T-helper 2 cell treated with Interferon-gamma antibody and Interleukin-4, amounts not matched to agents 100 ng/mL and 5 ng/mL, for 36 hours (primary cell): Measurements from ENCODE around the gene OTUB1. TPM values are rescaled to one million over a fixed set of nuclear protein-coding genes. Genes with fewer than 3 reads are reported as not detected.
"Not testable (repeated sequence)": the region's sequence is repeated elsewhere in the genome, so short reads cannot be mapped to it uniquely, and the experiment has no call there.

Source experiments
- intact Hi-C: fragments of 100-400 bp; cut with micrococcal nuclease; formaldehyde crosslinking; loops from one replicate; pipeline ENCODE4 v1.15.1; 2023
- total RNA-seq: library from RNA; stranded (reverse); gene quantifications from 2 replicates; pipeline ENCODE4 v1.2.3, GENCODE V29; 2022

OTUB1 gene
- total RNA-seq: 98.0 and 99.0 TPM in 2 replicates

GRCh38 chr11:63986156-63986931, at the start of gene OTUB1:
OTUB1 (plus strand) TSS chr11:63986438; CDS start chr11:63986457, 19 bp downstream.
- intact Hi-C loops: loop anchor here (1.0 to 5.0 kb wide), 3 partner anchors 12 to 149 kb away; partner anchors contain the start of genes COX8A and MARK2

GRCh38 chr11:63937713-63938478, 48.3 kb upstream of the OTUB1 start:
- intact Hi-C loops: loop anchor here (1.0 to 2.0 kb wide), 4 partner anchors 21 to 100 kb away; partner anchors contain the start of genes COX8A, OTUB1 and RCOR2

GRCh38 chr11:63938479-63939396, 47.5 kb upstream of the OTUB1 start, which contains the start of gene NAA40:
NAA40 (plus strand) TSS chr11:63939002; CDS start chr11:63939097, 95 bp downstream.
- intact Hi-C loops: loop anchor here (1.0 to 2.0 kb wide), 4 partner anchors 22 to 100 kb away; partner anchors contain the start of genes COX8A, OTUB1 and RCOR2

GRCh38 chr11:63939397-63939891, 46.8 kb upstream of the OTUB1 start:
- intact Hi-C loops: loop anchor here (2.0 kb wide), 1 partner anchor 23 kb away; the partner anchor contains the start of gene RCOR2

- intact Hi-C loops: no loop called here
These were observed 45.5 kb upstream of the OTUB1 start for GRCh38 chr11:63940786-63941185.

GRCh38 chr11:63941901-63942300, 44.3 kb upstream of the OTUB1 start:
- intact Hi-C loops: no loop called here

- intact Hi-C loops: no loop called here
These were observed 43.4 kb upstream of the OTUB1 start for GRCh38 chr11:63942803-63943202.

GRCh38 chr11:63944987-63945386, 41.3 kb upstream of the OTUB1 start:
- intact Hi-C loops: loop anchor here (1.0 to 5.0 kb wide), 2 partner anchors 108 to 178 kb away; partner anchors contain the start of gene ZFTA

- intact Hi-C loops: loop anchor here (1.0 to 5.0 kb wide), 2 partner anchors 108 to 178 kb away; partner anchors contain the start of gene ZFTA
These were observed 40.6 kb upstream of the OTUB1 start for GRCh38 chr11:63945477-63946163.

- intact Hi-C loops: no loop called here
These were observed 34.3 kb upstream of the OTUB1 start for GRCh38 chr11:63951779-63952536.

GRCh38 chr11:63952570-63952969, 33.7 kb upstream of the OTUB1 start:
- intact Hi-C loops: no loop called here

GRCh38 chr11:63958008-63958407, 28.2 kb upstream of the OTUB1 start:
- intact Hi-C loops: no loop called here

GRCh38 chr11:63961608-63962412, 24.4 kb upstream of the OTUB1 start:
- intact Hi-C loops: no loop called here

GRCh38 chr11:63963895-63964294, 22.3 kb upstream of the OTUB1 start:
- intact Hi-C loops: not testable (repeated sequence)

- intact Hi-C loops: no loop called here
These were observed 19.8 kb upstream of the OTUB1 start for GRCh38 chr11:63966444-63966843.

GRCh38 chr11:63969461-63969860, 16.8 kb upstream of the OTUB1 start:
- intact Hi-C loops: no loop called here

- intact Hi-C loops: no loop called here
These were observed 15.3 kb upstream of the OTUB1 start for GRCh38 chr11:63970902-63971301.

- intact Hi-C loops: loop anchor here (1.0 kb wide), 3 partner anchors 12 to 137 kb away; partner anchors contain the start of gene OTUB1
These were observed 12.4 kb upstream of the OTUB1 start for GRCh38 chr11:63973912-63974258.
